Measurements from ENCODE around the gene ARHGEF37.

- TF ChIP-seq CTCF (IDR thresholded peaks at IDR 0.05; ENCODE audit: low read depth, low read length) (no peak), EZH2phosphoT487 (IDR thresholded peaks at IDR 0.05; ENCODE audit: low read depth) (no peak)
Observed at GRCh38 chr5:149622466-149622865, 41.2 kb downstream of the ARHGEF37 start.
